Activated CD4-positive, alpha-beta T cell treated with anti-CD3 and anti-CD28 coated beads, Interleukin-2, amount 50 U/mL, for 48 hours (primary cell): ENCODE data around the gene SAC3D1.
"Not testable (repeated sequence)": the region's sequence is repeated elsewhere in the genome, so short reads cannot be mapped to it uniquely, and the experiment has no call there.

Experiments
- DNase-seq, 2 experiments: peaks; one replicate each; pipeline ENCODE4 v3.0.0-alpha.2; 2020

The SAC3D1 gene

DNA sequence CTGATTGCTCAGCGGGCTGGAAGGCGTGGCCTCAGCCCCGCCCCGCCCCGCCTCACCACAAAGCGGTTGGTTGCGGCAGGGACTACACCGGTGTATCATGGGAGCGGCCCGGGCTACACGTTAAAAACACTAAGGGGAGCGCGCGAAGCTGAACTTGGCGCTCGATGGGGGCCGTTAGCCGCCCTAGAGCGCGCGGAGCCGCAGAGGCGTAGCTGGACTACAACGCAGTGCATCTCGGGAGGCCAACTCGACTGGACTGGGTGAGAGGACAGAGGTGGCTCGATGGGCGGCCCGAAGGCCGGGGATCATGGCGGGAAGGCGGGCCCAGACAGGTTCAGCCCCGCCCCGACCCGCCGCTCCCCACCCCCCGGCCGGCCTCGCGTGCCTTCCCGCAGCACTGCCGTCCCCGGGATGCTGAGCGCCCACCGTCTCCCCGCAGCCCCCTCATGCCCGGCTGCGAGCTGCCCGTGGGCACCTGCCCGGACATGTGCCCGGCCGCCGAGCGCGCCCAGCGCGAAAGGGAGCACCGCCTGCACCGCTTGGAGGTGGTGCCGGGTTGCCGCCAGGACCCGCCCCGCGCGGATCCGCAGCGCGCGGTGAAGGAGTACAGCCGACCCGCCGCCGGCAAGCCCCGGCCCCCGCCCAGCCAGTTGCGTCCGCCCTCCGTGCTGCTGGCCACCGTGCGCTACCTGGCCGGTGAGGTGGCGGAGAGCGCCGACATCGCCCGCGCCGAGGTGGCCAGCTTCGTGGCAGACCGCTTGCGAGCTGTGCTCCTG is at the start of gene SAC3D1:
SAC3D1 (plus strand) TSS at position 364 of the 776 bp plus-strand sequence; CDS start at position 447, 83 bp downstream.
- DNase-seq: peak; percentile 88 to 93

GRCh38 chr11:64994318-64994717 is 46.7 kb upstream of the SAC3D1 start:
- no peak for DNase-seq

- no peak for DNase-seq
Measured at GRCh38 chr11:64996327-64996709, 44.7 kb upstream of the SAC3D1 start.

DNA sequence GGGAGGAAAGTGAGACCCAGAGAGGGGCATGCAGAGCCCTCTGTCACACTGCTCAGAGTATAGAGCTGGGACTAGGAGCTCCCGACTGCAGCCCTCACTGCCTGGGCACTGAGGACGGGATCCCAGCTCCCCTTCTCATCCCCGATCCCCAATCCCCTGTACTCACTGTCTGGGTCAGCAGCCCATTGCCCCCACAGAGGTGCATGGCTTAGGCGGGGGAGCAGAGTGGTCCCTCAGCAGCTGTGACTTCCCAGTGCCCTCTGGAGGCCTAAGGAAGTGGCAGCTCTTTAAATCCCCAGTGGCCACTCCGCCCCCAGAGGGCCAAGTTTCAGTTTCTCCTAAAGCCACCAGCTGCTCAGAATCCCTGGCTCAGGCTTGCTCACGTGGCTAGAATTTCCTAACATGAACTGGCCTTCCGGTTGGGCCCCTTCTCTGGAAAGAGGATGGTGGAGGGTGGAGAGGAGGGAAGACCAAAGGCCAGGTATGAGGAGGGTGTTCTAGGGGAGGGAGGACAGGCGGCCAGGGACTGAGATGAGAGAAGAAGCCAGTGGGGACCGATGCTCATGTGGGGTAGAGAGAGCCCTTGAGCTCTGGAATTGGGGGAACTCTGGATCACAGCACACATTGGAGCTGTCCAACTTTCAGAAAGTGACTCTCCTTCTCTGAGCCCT is 44.2 kb upstream of the SAC3D1 start, which contains the start of gene BATF2:
BATF2 (minus strand) TSS at position 262 of the 671 bp plus-strand sequence; CDS start at position 205, 57 bp downstream.
- no peak for DNase-seq

DNA sequence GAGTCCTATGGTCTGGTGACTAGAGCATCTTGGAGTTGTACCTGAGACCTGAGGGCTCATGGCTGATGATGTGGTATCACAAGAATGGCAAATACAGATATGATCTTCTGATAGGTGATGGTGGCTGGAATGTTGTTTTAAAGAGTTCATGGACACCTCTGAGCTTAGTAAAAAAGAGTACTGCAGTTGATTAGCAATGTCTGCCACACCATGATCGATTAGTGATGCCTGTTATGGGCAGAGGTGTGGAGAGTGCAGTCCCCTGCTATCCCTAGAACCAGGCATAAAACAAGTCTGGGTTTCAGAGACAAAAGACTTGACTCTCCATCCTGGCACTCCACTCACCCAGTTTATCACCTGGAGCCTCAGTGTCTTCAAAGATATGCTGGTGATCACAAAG is 42.9 kb upstream of the SAC3D1 start:
- DNase-seq: peak; percentile 14 to 21

- DNase-seq: peak; percentile 10 to 25
Measured at GRCh38 chr11:64998690-64999431, 42.1 kb upstream of the SAC3D1 start.

DNA sequence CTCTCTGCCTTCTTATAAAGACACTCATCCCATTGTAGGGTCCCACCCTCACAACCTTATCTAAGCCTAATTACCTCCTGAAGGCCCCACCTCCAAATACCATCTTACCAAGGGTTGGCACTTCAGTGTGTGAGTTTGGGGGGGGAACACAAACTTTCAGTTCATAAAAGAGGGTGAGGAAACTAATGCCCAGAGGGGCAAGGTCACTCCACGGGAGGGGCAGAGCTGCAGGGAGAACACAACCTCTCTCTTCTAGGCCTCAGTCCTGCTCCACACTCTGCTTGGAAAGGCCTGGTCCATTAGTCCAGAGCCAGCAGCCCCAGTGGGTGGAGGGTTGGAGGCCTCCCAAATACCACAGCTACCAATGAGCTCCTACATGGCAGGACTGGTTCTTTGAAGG is 41.5 kb upstream of the SAC3D1 start:
- DNase-seq: no peak

DNA sequence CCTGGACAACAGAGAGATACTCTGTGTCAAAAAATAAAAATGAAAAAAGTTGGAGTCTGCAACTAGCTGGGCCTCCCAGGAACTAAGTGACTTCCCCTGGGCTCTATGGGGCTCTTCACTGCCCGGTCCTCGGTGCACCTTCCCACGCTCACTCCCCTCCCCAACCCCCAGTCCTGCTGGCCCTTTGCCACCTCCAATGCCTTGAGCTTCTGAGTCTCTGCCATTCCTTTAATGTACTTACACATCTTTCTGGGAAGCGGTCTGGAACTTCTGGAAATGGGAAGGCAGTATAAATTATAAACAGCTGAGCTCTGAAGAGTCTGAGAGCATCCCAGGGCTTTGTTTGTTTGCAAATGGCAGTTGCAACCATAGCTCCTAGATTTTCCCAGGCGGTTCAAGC is 38.3 kb upstream of the SAC3D1 start:
- DNase-seq: no peak

DNA sequence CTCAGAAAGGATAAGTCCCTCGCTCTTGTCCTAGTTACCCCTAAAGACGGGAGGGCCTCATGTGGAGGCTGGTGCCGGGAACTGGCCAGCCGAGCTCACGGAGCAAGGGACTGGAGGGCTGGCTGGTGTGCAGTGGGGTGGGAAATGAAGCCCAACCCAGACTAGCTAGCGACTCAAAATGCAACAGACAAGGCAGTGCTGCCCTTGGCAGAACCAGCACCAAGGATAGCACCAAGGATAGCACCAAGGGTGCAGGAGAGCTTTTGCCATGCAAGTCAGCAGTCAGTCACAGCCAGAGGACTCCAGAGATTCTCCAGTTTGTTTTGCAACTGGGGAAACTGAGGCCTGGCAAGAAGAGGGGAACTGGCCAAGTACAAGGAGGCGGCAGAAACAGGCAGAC is 37.7 kb upstream of the SAC3D1 start:
- no peak for DNase-seq

DNA sequence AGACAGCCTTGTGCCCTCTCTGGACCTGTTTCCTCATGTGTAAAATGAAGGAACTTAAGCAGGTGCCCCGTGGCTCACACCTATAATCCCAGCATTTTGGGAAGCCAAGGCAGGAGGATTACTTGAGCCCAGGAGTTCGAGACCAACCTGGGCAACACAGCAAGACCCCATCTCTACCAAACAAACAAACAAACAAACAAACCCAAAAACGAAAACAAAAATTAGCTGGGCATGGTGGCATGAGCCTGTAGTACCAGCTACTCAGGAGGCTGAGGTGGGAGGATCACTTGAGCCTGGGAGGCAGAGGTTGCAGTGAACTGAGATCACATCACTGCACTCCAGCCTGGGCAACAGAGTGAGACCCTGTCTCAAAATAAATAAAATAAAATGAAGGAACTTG is 37.0 kb upstream of the SAC3D1 start:
- DNase-seq: not testable (repeated sequence)

DNA sequence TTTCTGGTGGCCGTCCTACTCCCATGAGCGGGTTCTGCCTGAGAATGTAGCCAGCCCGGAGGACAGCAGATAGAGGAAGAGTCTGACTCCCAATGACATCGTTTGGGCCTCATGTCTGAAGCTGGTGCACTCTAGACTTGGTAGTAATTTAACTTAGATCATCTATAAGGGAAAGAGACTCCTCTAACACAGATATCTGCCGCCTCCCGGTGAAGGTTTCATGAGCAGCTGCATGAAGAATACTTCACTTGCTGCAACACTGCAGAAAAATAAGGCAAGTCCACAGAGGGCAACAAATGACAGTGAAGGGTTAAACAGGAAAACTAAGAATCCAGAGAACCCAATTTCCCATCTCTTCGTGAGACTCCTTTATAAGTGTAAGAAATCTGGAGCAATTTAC is 33.0 kb upstream of the SAC3D1 start:
- DNase-seq: no peak

DNA sequence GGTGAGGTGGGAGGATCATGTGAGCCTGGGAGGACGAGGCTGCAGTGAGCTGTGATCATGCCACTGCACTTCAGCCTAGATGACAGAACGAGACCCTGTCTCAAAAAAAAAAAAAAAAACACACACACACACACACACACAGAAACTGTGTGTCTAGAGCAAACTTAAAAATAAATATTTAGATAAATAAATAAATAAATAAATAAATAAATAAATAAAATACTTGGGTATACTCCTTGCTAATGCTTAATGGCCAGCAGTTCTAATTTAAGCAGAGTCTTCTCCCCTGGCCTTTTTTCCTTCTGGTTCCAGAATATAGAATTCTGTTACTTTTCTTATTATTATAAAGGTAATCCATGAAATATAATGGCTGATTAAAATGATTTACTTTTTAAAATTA is 32.1 kb upstream of the SAC3D1 start:
- no peak for DNase-seq

DNA sequence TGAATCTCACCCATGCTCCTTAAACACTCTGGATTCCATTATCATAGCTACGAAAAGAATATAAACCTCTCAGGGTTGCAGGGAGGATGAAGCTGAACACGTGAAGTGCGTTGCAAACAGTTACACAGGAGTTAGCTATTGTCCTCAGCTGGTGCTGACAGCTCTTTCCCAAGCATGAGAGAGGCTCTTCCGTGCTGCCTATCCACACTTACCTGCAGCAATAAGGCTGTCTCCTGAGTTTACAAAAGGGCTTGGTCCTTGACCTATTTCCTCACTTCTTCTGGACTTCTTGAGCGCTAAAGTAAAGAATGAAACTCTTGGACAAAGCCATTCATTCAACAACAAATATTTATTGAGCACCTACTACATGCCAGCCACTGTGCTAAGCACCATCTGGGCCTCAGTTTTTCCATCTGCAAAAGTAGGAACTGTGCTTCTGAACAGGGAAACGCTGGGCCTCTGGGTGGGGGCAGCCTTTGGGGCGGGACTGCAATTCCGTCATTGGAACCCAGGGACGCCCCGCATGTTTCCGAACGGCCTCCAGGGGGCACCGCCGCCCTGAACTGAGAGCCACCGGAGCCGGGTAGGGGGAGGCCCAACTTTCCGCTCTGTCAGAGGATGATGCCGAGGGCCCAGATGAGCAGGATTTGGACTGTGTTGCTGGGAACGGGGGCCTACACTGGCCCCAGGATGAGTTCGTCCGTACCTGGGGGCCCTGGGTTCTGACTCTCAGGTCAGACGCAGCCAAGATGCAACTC is 27.7 kb upstream of the SAC3D1 start:
- DNase-seq: peak; percentile 93 to 95

DNA sequence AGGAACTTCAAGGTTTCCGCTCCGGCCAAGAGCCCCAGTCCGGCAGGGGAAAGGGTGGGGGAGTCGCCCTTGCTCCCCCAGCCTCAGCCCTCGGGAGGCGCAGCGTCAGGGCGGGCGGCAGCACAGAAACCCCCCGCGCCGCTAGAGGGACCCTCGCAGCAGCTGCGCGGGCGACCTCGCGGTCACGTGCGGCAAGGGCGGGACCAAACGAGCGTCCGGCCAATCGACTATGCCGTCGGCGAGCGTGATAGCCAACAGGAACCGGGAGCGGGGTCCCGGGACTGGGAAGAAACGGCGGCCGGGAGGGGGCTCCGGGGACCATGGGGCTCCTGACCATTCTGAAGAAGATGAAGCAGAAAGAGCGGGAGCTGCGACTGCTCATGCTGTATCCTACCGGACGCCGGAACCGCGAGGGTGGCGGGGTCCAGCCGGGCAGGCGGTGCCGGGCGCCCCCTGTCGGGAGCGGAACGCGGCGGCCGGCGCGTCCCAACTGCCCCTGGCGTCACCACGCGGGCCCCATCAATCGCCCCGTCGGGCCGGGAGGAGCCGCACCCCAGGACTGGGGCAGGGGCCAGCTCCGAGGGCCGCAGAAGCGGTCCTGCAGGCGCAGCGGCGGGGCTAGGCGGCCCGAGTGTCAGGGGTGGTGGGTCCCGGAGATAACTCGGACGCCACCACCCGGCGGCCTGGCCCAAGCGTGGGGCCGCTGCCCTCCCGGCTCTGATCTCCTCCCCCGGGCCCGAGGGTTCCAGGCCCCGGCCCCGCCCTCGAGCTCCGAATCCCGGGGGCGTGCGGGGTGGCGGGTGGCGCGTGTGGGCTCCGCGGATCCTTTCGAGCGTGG is 26.9 kb upstream of the SAC3D1 start, which contains the start of gene ARL2:
ARL2 (plus strand) TSS at position 273 of the 838 bp plus-strand sequence; CDS start at position 321, 48 bp downstream.
- peak; percentile 87 to 89 for DNase-seq

GRCh38 chr11:65014726-65015227 is 26.2 kb upstream of the SAC3D1 start:
- DNase-seq: no peak

DNA sequence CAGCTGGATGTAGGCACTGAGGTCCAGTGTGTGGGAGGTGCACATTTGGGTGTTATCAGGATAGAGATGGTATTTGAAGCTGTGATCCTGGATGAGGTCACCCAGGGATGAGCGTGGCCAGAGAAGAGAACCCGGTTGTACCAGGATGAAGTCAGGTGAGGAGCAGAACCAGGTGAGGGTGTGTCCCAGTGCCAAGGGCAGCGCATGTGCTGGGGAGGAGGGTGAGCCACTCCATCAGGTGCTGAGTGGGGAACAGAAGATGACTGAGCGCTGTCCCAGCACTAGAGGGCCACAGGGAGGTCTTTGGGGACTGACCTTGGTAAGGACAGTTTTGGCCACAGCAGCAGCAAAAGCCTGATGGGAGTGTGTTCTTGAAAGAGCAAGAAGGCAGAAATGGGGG is 24.3 kb upstream of the SAC3D1 start:
- DNase-seq: no peak

DNA sequence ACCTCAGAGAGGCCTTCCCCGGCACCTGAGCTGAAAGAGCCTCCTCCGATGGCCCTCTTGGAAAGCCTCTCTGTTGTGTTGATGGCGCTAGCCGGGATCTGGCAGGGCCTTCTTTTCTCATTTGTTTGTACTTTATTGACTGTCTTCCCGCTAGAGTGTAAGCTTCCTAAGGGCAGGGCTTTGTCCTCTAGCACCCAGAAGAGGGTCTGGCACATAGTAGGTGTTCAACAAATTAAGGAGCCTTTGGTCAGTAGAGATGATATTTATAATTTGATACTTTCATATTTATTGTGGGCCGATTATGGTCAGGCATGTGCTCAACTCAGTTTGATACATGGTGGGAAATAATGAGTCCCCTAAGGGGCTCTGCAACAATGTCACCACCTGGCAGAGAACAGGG is 23.1 kb upstream of the SAC3D1 start:
- no peak for DNase-seq

- DNase-seq: no peak
Measured at GRCh38 chr11:65019824-65020223, 21.2 kb upstream of the SAC3D1 start.

DNA sequence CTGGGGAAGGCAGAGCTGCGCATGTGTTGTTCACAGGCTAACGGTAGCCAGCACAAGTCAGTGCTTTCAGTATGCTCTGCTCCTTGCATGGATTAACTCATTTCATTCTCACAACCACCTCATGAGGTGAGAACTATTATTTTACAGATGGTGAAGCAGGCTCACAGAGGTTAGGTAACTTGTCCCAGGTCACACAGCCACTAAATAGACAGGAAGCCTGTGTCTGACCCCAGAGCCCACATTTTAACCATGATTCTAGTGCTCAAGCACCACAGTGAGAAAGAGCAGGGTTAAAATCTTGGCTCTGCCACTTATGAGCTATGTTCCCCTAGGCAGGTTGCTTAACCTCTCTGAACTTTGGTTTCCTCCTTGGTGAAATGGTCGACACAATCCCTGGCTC is 20.0 kb upstream of the SAC3D1 start:
- DNase-seq: no peak

GRCh38 chr11:65021509-65021908 is 19.5 kb upstream of the SAC3D1 start:
- no peak for DNase-seq

DNA sequence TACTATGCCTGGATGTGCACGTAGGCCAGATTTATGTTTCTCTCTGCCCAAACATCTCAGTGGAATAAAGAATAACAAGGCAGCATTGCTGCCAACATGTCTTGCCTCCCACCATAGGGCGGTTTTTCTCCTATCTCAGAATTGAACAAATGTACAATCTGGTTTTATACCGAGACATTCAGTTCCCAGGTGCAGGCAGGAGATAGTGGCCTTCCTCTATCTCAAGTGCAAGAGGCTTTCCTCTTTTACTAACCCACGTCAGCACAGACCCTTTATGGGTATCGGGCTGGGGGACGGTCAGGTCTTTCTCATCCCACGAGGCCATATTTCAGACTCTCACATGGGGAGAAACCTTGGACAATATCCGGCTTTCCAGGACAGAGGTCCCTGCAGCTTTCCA is 17.5 kb upstream of the SAC3D1 start:
- not testable (repeated sequence) for DNase-seq

DNA sequence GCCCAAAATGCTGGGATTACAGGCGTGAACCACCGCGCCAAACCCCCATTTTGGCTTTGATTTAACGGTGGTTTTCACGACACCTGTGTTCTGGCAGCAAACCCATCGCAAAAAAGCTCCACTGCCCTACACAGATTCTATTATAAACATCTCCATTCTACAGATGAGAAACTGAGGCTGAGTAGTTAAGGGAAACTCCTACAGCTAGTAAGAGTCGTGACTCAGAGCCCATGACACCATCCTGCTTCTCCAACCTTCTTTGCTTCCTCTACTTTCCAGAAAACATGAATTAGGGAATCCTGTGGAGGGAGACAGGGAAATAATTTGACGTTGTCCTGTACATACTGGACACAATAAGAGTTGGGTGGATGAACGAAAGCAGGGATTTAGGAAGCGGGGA is 14.2 kb upstream of the SAC3D1 start:
- DNase-seq: no peak
